Measurements from ENCODE around the gene BBS9.
"Not testable (repeated sequence)": the region's sequence is repeated elsewhere in the genome, so short reads cannot be mapped to it uniquely, and the experiment has no call there.

DNA sequence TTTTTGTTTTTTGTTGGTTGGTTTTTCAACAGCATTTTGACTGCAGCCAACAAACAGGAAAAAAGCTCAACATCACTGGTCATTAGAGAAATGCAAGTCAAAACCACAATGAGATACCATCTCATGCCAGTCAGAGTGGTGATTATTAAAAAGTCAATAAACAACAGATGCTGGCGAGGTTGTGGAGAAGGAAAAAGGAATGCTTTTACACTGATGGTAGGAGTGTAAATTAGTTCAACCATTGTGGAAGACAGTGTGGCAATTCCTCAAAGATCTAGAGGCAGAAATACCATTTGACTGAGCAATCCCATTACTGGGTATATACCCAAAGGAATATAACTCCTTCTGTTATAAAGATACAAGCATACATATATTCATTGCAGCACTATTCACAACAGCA lies 355.1 kb downstream of the BBS9 start:
- TF ChIP-seq, protein P1, sequence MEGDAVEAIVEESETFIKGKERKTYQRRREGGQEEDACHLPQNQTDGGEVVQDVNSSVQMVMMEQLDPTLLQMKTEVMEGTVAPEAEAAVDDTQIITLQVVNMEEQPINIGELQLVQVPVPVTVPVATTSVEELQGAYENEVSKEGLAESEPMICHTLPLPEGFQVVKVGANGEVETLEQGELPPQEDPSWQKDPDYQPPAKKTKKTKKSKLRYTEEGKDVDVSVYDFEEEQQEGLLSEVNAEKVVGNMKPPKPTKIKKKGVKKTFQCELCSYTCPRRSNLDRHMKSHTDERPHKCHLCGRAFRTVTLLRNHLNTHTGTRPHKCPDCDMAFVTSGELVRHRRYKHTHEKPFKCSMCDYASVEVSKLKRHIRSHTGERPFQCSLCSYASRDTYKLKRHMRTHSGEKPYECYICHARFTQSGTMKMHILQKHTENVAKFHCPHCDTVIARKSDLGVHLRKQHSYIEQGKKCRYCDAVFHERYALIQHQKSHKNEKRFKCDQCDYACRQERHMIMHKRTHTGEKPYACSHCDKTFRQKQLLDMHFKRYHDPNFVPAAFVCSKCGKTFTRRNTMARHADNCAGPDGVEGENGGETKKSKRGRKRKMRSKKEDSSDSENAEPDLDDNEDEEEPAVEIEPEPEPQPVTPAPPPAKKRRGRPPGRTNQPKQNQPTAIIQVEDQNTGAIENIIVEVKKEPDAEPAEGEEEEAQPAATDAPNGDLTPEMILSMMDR (conservative IDR thresholded peaks at IDR 0.05; ENCODE audit: low read depth, low read length) = not testable (repeated sequence)
- TF ChIP-seq NFE2L2 (IDR thresholded peaks at IDR 0.05; ENCODE audit: low read depth, low read length); MXI1 (IDR thresholded peaks at IDR 0.05; ENCODE audit: borderline replicate concordance, low read depth, low read length); MAZ (IDR thresholded peaks at IDR 0.05; ENCODE audit: borderline replicate concordance, low read depth, low read length); RCOR1 (IDR thresholded peaks at IDR 0.05; ENCODE audit: insufficient replicate concordance, low read length); BHLHE40 (IDR thresholded peaks at IDR 0.05; ENCODE audit: low read depth, low read length); POLR2A (IDR thresholded peaks at IDR 0.05; ENCODE audit: low read depth, low read length); CHD1 (IDR thresholded peaks at IDR 0.05; ENCODE audit: low read depth, low read length); MAFK (IDR thresholded peaks at IDR 0.05; ENCODE audit: low read depth, low read length); SMC3 (IDR thresholded peaks at IDR 0.05; ENCODE audit: low read depth, low read length); FOS (IDR thresholded peaks at IDR 0.05; ENCODE audit: low read depth, low read length); RFX5 (IDR thresholded peaks at IDR 0.05; ENCODE audit: low read depth, low read length); ELK1 (IDR thresholded peaks at IDR 0.05; ENCODE audit: borderline replicate concordance, low read depth, low read length): not testable (repeated sequence)
- TF ChIP-seq, protein P2, sequence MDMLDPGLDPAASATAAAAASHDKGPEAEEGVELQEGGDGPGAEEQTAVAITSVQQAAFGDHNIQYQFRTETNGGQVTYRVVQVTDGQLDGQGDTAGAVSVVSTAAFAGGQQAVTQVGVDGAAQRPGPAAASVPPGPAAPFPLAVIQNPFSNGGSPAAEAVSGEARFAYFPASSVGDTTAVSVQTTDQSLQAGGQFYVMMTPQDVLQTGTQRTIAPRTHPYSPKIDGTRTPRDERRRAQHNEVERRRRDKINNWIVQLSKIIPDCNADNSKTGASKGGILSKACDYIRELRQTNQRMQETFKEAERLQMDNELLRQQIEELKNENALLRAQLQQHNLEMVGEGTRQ (IDR thresholded peaks at IDR 0.05; ENCODE audit: low read depth, low read length) = not testable (repeated sequence)
